HEK293 (cell line): ENCODE measurements around the gene PPARG.

Source experiments
- CTCF ChIA-PET: fragments of 350-600 bp; formaldehyde crosslinking; extraction: SDS; loops from one replicate; lab custom pipeline; 2021; ENCODE audit warnings: antibody characterized with exemption; lab: Yijun Ruan, JAX
- POLR2A ChIA-PET: fragments of 300-600 bp; formaldehyde crosslinking; extraction: SDS; loops from one replicate; lab custom pipeline; 2020; ENCODE audit warnings: antibody characterized with exemption, inconsistent platforms; lab: Yijun Ruan, JAX
- H3K27ac ChIP-seq: fragments of 200-500 bp; sonication (Bioruptor generic); 2 replicates; pipeline ENCODE4 v1.5.1; 2014; ENCODE audit warnings: low read depth, low read length, control low read depth, inconsistent platforms; ENCODE audit errors: extremely low read depth
- H3K36me3 ChIP-seq, 2 experiments: fragments of 200-500 bp in 1 of 2; sonication (Bioruptor generic) in 1 of 2; 1 replicate in 1 of 2; 2 replicates in 1 of 2; pipeline ENCODE4 v1.5.1; 2014 to 2017; ENCODE audit warnings: inconsistent platforms in 2 of 2, low read length in 2 of 2; ENCODE audit not compliant: control insufficient read depth in 2 of 2, insufficient read depth in 1 of 2
- H3K4me1 ChIP-seq: fragments of 200-500 bp; sonication (Bioruptor generic); 2 replicates; pipeline ENCODE4 v1.5.1; 2014; ENCODE audit warnings: mild to moderate bottlenecking, low read length, inconsistent platforms; ENCODE audit not compliant: control insufficient read depth, insufficient read depth
- H3K4me3 ChIP-seq: 2 replicates; pipeline ENCODE4 v1.5.1; 2011; ENCODE audit warnings: low read depth, mild to moderate bottlenecking, control low read depth, low read length, moderate library complexity
- H3K9me3 ChIP-seq: fragments of 200-500 bp; sonication (Bioruptor generic); 2 replicates; pipeline ENCODE4 v1.5.1; 2014; ENCODE audit warnings: low read depth, low read length, inconsistent platforms; ENCODE audit not compliant: control insufficient read depth, insufficient read depth
- CTCF ChIP-seq: fragments of 450-650 bp; formaldehyde crosslinking; IDR thresholded peaks from 2 replicates; pipeline ENCODE4 v1.5.1; 2016; ENCODE audit warnings: missing biosample characterization, missing genetic modification characterization
- HOXD13 ChIP-seq: sonication (generic); formaldehyde crosslinking; IDR thresholded peaks from 2 replicates; pipeline ENCODE4 v1.8.0; 2022; ENCODE audit warnings: missing genetic modification reagents, borderline replicate concordance
- KLF16 ChIP-seq: fragments of 450-650 bp; formaldehyde crosslinking; IDR thresholded peaks from 2 replicates; pipeline ENCODE4 v1.5.1; 2017; ENCODE audit warnings: missing biosample characterization, missing genetic modification characterization
- SALL2 ChIP-seq: fragments of 450-650 bp; formaldehyde crosslinking; IDR thresholded peaks from 2 replicates; pipeline ENCODE4 v1.5.0; 2017; ENCODE audit warnings: missing biosample characterization, mild to moderate bottlenecking, missing genetic modification characterization, borderline replicate concordance
- SETDB1 ChIP-seq: IDR thresholded peaks from one replicate; pipeline ENCODE4 v1.6.1; 2017; ENCODE audit warnings: mild to moderate bottlenecking, low read length, moderate library complexity, mixed read lengths; ENCODE audit not compliant: insufficient read length
- SP3 ChIP-seq: fragments of 450-650 bp; formaldehyde crosslinking; IDR thresholded peaks from 2 replicates; pipeline ENCODE4 v1.5.1; 2016; ENCODE audit warnings: missing biosample characterization, missing genetic modification characterization
- ZBTB17 ChIP-seq: fragments of 450-650 bp; formaldehyde crosslinking; IDR thresholded peaks from 2 replicates; pipeline ENCODE4 v1.5.1; 2016; ENCODE audit warnings: missing biosample characterization, missing genetic modification characterization
- ZNF132 ChIP-seq: fragments of 450-650 bp; formaldehyde crosslinking; IDR thresholded peaks from 2 replicates; pipeline ENCODE4 v1.5.1; 2017; ENCODE audit warnings: missing biosample characterization, missing genetic modification characterization, borderline replicate concordance
- ZNF311 ChIP-seq: fragments of 450-650 bp; formaldehyde crosslinking; IDR thresholded peaks from 2 replicates; pipeline ENCODE4 v1.5.1; 2017; ENCODE audit warnings: missing biosample characterization, missing genetic modification characterization, borderline replicate concordance
- ZNF426 ChIP-seq: fragments of 450-650 bp; formaldehyde crosslinking; IDR thresholded peaks from 2 replicates; pipeline ENCODE4 v1.5.1; 2017; ENCODE audit warnings: missing biosample characterization, missing genetic modification characterization, mild to moderate bottlenecking, inconsistent platforms, moderate library complexity
- ZNF548 ChIP-seq: fragments of 450-650 bp; formaldehyde crosslinking; IDR thresholded peaks from 2 replicates; pipeline ENCODE4 v1.5.1; 2016; ENCODE audit warnings: missing biosample characterization, missing genetic modification characterization
- ZNF610 ChIP-seq: fragments of 450-650 bp; formaldehyde crosslinking; IDR thresholded peaks from 2 replicates; pipeline ENCODE4 v1.5.1; 2016; ENCODE audit warnings: missing biosample characterization, missing genetic modification characterization, borderline replicate concordance
- ZNF645 ChIP-seq: fragments of 450-650 bp; formaldehyde crosslinking; IDR thresholded peaks from 2 replicates; pipeline ENCODE4; 2016; ENCODE audit warnings: missing biosample characterization, missing genetic modification characterization
- ZNF707 ChIP-seq: fragments of 450-650 bp; formaldehyde crosslinking; IDR thresholded peaks from 2 replicates; pipeline ENCODE4 v1.5.1; 2016; ENCODE audit warnings: missing biosample characterization, missing genetic modification characterization
- ZNF792 ChIP-seq: fragments of 450-650 bp; formaldehyde crosslinking; IDR thresholded peaks from 2 replicates; pipeline ENCODE4 v1.5.1; 2016; ENCODE audit warnings: missing biosample characterization, missing genetic modification characterization
- ZNF843 ChIP-seq: fragments of 450-650 bp; formaldehyde crosslinking; IDR thresholded peaks from 2 replicates; pipeline ENCODE4 v1.5.1; 2016; ENCODE audit warnings: missing biosample characterization, missing genetic modification characterization
- ZSCAN16 ChIP-seq: fragments of 450-650 bp; formaldehyde crosslinking; IDR thresholded peaks from 2 replicates; pipeline ENCODE4 v1.5.1; 2016; ENCODE audit warnings: missing biosample characterization, missing genetic modification characterization
- TF ChIP-seq, protein P1 (sequence below): fragments of 450-650 bp; formaldehyde crosslinking; IDR thresholded peaks from 2 replicates; pipeline ENCODE4 v1.5.1; 2016; ENCODE audit warnings: missing biosample characterization, missing genetic modification characterization
- TF ChIP-seq, protein P2 (sequence below): fragments of 450-650 bp; formaldehyde crosslinking; IDR thresholded peaks from 2 replicates; pipeline ENCODE4 v1.5.1; 2017; ENCODE audit warnings: missing biosample characterization, missing genetic modification characterization
- TF ChIP-seq, protein P3 (sequence below): fragments of 450-650 bp; formaldehyde crosslinking; IDR thresholded peaks from 2 replicates; pipeline ENCODE4 v1.5.1; 2016; ENCODE audit warnings: missing biosample characterization, missing genetic modification characterization, low read depth

PPARG gene

GRCh38 chr3:12309716-12310115, 20.8 kb downstream of the PPARG start (continued):
- no peak for TF ChIP-seq ZBTB17 (tag by site-specific recombination)
- TF ChIP-seq ZNF311 (tag by site-specific recombination): no peak
- no peak for TF ChIP-seq SALL2 (tag by site-specific recombination)
- no peak for TF ChIP-seq KLF16
- TF ChIP-seq, protein P1, sequence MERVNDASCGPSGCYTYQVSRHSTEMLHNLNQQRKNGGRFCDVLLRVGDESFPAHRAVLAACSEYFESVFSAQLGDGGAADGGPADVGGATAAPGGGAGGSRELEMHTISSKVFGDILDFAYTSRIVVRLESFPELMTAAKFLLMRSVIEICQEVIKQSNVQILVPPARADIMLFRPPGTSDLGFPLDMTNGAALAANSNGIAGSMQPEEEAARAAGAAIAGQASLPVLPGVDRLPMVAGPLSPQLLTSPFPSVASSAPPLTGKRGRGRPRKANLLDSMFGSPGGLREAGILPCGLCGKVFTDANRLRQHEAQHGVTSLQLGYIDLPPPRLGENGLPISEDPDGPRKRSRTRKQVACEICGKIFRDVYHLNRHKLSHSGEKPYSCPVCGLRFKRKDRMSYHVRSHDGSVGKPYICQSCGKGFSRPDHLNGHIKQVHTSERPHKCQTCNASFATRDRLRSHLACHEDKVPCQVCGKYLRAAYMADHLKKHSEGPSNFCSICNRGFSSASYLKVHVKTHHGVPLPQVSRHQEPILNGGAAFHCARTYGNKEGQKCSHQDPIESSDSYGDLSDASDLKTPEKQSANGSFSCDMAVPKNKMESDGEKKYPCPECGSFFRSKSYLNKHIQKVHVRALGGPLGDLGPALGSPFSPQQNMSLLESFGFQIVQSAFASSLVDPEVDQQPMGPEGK (tag by site-specific recombination): no peak
- TF ChIP-seq ZNF132: no peak

DNA sequence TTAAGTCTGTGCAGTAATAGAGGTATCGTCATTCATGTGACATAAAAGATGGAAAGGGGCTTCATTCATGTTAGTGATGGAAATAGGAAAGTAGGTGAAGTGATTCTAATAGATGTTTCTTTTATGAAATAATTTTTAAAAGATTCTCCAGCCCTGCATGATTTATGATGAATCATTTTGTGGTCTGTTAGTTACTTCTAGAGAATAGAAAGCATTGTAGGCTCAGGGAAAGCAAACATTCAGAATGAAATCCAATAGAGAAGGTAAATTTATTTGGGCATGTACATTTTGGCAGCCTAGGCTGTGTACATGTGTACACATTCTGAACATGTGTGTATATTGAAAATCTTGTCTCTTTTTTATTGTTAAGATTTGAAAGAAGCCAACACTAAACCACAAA, 23.1 kb downstream of the PPARG start:
- H3K36me3 ChIP-seq: no peaks in the 10 kb centered on the region
- H3K27ac ChIP-seq: no peak overlapping the region
- no peaks in the 10 kb centered on the region for H3K9me3 ChIP-seq
- H3K4me3 ChIP-seq: no peak overlapping the region
- POLR2A ChIA-PET: no interaction called here
- TF ChIP-seq ZNF610 (no peak), ZNF548 (tag by site-specific recombination) (no peak), ZNF645 (tag by site-specific recombination) (no peak), ZSCAN16 (tag by site-specific recombination) (no peak), HOXD13 (CRISPR knock-in tag) (no peak), ZNF426 (tag by site-specific recombination) (no peak), SETDB1 (no peak), CTCF (tag by site-specific recombination) (no peak), ZNF843 (no peak), SP3 (tag by site-specific recombination) (no peak), ZNF707 (tag by site-specific recombination) (no peak), ZNF792 (tag by site-specific recombination) (no peak)
- TF ChIP-seq, protein P2, sequence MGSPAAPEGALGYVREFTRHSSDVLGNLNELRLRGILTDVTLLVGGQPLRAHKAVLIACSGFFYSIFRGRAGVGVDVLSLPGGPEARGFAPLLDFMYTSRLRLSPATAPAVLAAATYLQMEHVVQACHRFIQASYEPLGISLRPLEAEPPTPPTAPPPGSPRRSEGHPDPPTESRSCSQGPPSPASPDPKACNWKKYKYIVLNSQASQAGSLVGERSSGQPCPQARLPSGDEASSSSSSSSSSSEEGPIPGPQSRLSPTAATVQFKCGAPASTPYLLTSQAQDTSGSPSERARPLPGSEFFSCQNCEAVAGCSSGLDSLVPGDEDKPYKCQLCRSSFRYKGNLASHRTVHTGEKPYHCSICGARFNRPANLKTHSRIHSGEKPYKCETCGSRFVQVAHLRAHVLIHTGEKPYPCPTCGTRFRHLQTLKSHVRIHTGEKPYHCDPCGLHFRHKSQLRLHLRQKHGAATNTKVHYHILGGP (tag by site-specific recombination): no peak
- TF ChIP-seq, protein P3, sequence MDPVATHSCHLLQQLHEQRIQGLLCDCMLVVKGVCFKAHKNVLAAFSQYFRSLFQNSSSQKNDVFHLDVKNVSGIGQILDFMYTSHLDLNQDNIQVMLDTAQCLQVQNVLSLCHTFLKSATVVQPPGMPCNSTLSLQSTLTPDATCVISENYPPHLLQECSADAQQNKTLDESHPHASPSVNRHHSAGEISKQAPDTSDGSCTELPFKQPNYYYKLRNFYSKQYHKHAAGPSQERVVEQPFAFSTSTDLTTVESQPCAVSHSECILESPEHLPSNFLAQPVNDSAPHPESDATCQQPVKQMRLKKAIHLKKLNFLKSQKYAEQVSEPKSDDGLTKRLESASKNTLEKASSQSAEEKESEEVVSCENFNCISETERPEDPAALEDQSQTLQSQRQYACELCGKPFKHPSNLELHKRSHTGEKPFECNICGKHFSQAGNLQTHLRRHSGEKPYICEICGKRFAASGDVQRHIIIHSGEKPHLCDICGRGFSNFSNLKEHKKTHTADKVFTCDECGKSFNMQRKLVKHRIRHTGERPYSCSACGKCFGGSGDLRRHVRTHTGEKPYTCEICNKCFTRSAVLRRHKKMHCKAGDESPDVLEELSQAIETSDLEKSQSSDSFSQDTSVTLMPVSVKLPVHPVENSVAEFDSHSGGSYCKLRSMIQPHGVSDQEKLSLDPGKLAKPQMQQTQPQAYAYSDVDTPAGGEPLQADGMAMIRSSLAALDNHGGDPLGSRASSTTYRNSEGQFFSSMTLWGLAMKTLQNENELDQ: no peak
- CTCF ChIA-PET: no interaction called here
- no peaks in the 10 kb centered on the region for H3K4me1 ChIP-seq
